ENCODE data around the gene VASH2.
A peak's percentile ranks its signal among the peaks of the same experiment; 100 is the strongest.

The VASH2 gene

GRCh38 chr1:212930986-212931678 is 19.2 kb upstream of the VASH2 start:
- no peak for DNase-seq

GRCh38 chr1:212933815-212934471 is 16.4 kb upstream of the VASH2 start:
- DNase-seq = no peak

GRCh38 chr1:212935387-212935981 is 14.9 kb upstream of the VASH2 start:
- no peak for DNase-seq

- no peak for DNase-seq
These were observed 13.3 kb upstream of the VASH2 start for GRCh38 chr1:212937034-212937433.

GRCh38 chr1:212938846-212939245 is 11.5 kb upstream of the VASH2 start:
- no peak for DNase-seq

- DNase-seq = no peak
These were observed 8.9 kb upstream of the VASH2 start for GRCh38 chr1:212941452-212941851.

GRCh38 chr1:212942679-212943392 is 7.5 kb upstream of the VASH2 start:
- no peak for DNase-seq

GRCh38 chr1:212943393-212943710 is 7.0 kb upstream of the VASH2 start:
- DNase-seq = no peak

GRCh38 chr1:212944229-212944901 is 6.0 kb upstream of the VASH2 start:
- peak in 1 of 2 donors; percentile 27 for DNase-seq

GRCh38 chr1:212945056-212945455 is 5.3 kb upstream of the VASH2 start:
- no peak for DNase-seq

GRCh38 chr1:212945463-212946160 is 4.7 kb upstream of the VASH2 start:
- no peak for DNase-seq

GRCh38 chr1:212946872-212947271 is 3.5 kb upstream of the VASH2 start:
- no peak for DNase-seq

- no peak for DNase-seq
These were observed 570 bp upstream of the VASH2 start for GRCh38 chr1:212949771-212950170.

- DNase-seq = no peak
These were observed 995 bp downstream of the VASH2 start for GRCh38 chr1:212951126-212951946.

GRCh38 chr1:212951947-212952640 is 1.8 kb downstream of the VASH2 start:
- DNase-seq = no peak

- no peak for DNase-seq
These were observed 2.3 kb downstream of the VASH2 start for GRCh38 chr1:212952641-212952976.

- DNase-seq = peak; percentile 16 to 24
These were observed 3.0 kb downstream of the VASH2 start for GRCh38 chr1:212953321-212953720.

- DNase-seq = no peak
These were observed 4.2 kb downstream of the VASH2 start for GRCh38 chr1:212954514-212954913.

- DNase-seq = peak in 1 of 2 donors; percentile 24
These were observed 4.8 kb downstream of the VASH2 start for GRCh38 chr1:212955098-212955497.

GRCh38 chr1:212955961-212956620 is 5.8 kb downstream of the VASH2 start:
- DNase-seq = peak; percentile 32 to 58

- DNase-seq = no peak
These were observed 7.2 kb downstream of the VASH2 start for GRCh38 chr1:212957546-212957945.
